ENCODE results near the gene GRM4.

- TF ChIP-seq, protein P1, sequence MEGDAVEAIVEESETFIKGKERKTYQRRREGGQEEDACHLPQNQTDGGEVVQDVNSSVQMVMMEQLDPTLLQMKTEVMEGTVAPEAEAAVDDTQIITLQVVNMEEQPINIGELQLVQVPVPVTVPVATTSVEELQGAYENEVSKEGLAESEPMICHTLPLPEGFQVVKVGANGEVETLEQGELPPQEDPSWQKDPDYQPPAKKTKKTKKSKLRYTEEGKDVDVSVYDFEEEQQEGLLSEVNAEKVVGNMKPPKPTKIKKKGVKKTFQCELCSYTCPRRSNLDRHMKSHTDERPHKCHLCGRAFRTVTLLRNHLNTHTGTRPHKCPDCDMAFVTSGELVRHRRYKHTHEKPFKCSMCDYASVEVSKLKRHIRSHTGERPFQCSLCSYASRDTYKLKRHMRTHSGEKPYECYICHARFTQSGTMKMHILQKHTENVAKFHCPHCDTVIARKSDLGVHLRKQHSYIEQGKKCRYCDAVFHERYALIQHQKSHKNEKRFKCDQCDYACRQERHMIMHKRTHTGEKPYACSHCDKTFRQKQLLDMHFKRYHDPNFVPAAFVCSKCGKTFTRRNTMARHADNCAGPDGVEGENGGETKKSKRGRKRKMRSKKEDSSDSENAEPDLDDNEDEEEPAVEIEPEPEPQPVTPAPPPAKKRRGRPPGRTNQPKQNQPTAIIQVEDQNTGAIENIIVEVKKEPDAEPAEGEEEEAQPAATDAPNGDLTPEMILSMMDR (IDR thresholded peaks at IDR 0.05), result no peak
- no peak for TF ChIP-seq POLR2A (IDR thresholded peaks at IDR 0.05)
These were observed 141.9 kb downstream of the GRM4 start for GRCh38 chr6:34003962-34004361.

Measured in uterus (tissue), 2 donors.